Neural cell (in vitro differentiated cells): ENCODE measurements around the gene COL20A1. TPM values are rescaled to one million over a fixed set of nuclear protein-coding genes. Genes with fewer than 3 reads are reported as not detected.

Source experiments
- H2AFZ ChIP-seq: fragments of 200-600, 300-800 bp; sonication (generic), shearing (Covaris generic); 2 replicates; pipeline ENCODE4 v1.6.0; 2014; ENCODE audit warnings: low read depth, mild to moderate bottlenecking, antibody characterized with exemption, low read length, moderate library complexity
- H3F3A ChIP-seq: fragments of 200-600 bp; shearing (Covaris generic); 2 replicates; pipeline ENCODE4 v1.6.1; 2016; ENCODE audit warnings: mild to moderate bottlenecking, moderate library complexity, mixed read lengths, antibody characterized with exemption, low read length; ENCODE audit not compliant: insufficient read depth, poor library complexity, severe bottlenecking
- H3K27ac ChIP-seq: fragments of 200-600, 300-800 bp; sonication (generic), shearing (Covaris generic); 2 replicates; pipeline ENCODE4 v1.5.1; 2014; ENCODE audit warnings: mild to moderate bottlenecking, low read length, moderate library complexity
- H3K27me3 ChIP-seq: fragments of 300-800, 200-600 bp; sonication (generic), shearing (Covaris generic); 2 replicates; pipeline ENCODE4 v1.6.0; 2014; ENCODE audit warnings: mild to moderate bottlenecking, low read depth, low read length, moderate library complexity; ENCODE audit not compliant: insufficient read depth
- H3K36me3 ChIP-seq: fragments of 300-800, 200-600 bp; sonication (generic), shearing (Covaris generic); 2 replicates; pipeline ENCODE4 v1.5.1; 2014; ENCODE audit warnings: mild to moderate bottlenecking, antibody characterized with exemption, low read length, moderate library complexity; ENCODE audit not compliant: insufficient read depth
- H3K4me2 ChIP-seq: fragments of 300-800, 200-600 bp; sonication (generic), shearing (Covaris generic); 2 replicates; pipeline ENCODE4 v1.6.0; 2014; ENCODE audit warnings: mild to moderate bottlenecking, low read length
- H3K4me3 ChIP-seq: fragments of 300-800, 200-600 bp; sonication (generic), shearing (Covaris generic); 2 replicates; pipeline ENCODE4 v1.5.1; 2014; ENCODE audit warnings: mild to moderate bottlenecking, low read length, moderate library complexity
- H3K79me2 ChIP-seq: fragments of 200-600 bp; shearing (Covaris generic); replicated peaks from 2 replicates; pipeline ENCODE4 v1.6.0; 2014; ENCODE audit warnings: mild to moderate bottlenecking, low read length, moderate library complexity; ENCODE audit not compliant: insufficient read depth
- H3K9ac ChIP-seq: fragments of 300-800, 200-600 bp; sonication (generic), shearing (Covaris generic); 2 replicates; pipeline ENCODE4 v1.6.1; 2016; ENCODE audit warnings: mild to moderate bottlenecking, low read length, mixed read lengths
- H3K9me2 ChIP-seq: fragments of 200-600 bp; shearing (Covaris generic); 2 replicates; pipeline ENCODE4 v1.6.1; 2016; ENCODE audit warnings: mild to moderate bottlenecking, low read length, mixed read lengths; ENCODE audit not compliant: insufficient read depth
- H3K9me3 ChIP-seq: fragments of 200-600, 300-800 bp; sonication (generic), shearing (Covaris generic); 2 replicates; pipeline ENCODE4 v1.6.1; 2016; ENCODE audit warnings: mild to moderate bottlenecking, mixed run types, low read length, moderate library complexity, mixed read lengths
- H4K20me1 ChIP-seq: fragments of 200-600 bp; shearing (Covaris generic); 2 replicates; pipeline ENCODE4 v1.6.1; 2016; ENCODE audit warnings: mild to moderate bottlenecking, mixed run types; ENCODE audit not compliant: insufficient read depth
- EP300 ChIP-seq: fragments of 450-650 bp; conservative IDR thresholded peaks from 2 replicates; pipeline ENCODE4 v1.6.1; 2014; ENCODE audit warnings: antibody characterized with exemption, mild to moderate bottlenecking, moderate library complexity; ENCODE audit not compliant: poor library complexity, severe bottlenecking
- EZH2 ChIP-seq: fragments of 200-600, 300-800 bp; shearing (Covaris generic), sonication (generic); IDR thresholded peaks from 2 replicates; pipeline ENCODE4 v1.6.1; 2014; ENCODE audit warnings: antibody characterized with exemption, low read length, borderline replicate concordance, mild to moderate bottlenecking; ENCODE audit not compliant: insufficient read depth, poor library complexity, severe bottlenecking
- MXI1 ChIP-seq: fragments of 450-650 bp; conservative IDR thresholded peaks from 2 replicates; pipeline ENCODE4 v1.6.1; 2014; ENCODE audit warnings: antibody characterized with exemption, mild to moderate bottlenecking; ENCODE audit not compliant: poor library complexity, severe bottlenecking
- POLR2AphosphoS5 ChIP-seq: IDR thresholded peaks from 2 replicates; pipeline ENCODE4 v1.6.1; 2012
- RAD21 ChIP-seq: fragments of 450-650 bp; conservative IDR thresholded peaks from 2 replicates; pipeline ENCODE4 v1.6.1; 2014; ENCODE audit warnings: antibody characterized with exemption, mild to moderate bottlenecking, moderate library complexity
- SMC3 ChIP-seq: fragments of 450-650 bp; conservative IDR thresholded peaks from 2 replicates; pipeline ENCODE4 v1.6.1; 2014; ENCODE audit warnings: antibody characterized with exemption, mild to moderate bottlenecking, moderate library complexity; ENCODE audit not compliant: poor library complexity
- TAF1 ChIP-seq: IDR thresholded peaks from 2 replicates; pipeline ENCODE4 v1.6.1; 2012; ENCODE audit warnings: low read depth
- polyA plus RNA-seq: library from polyadenylated mRNA; depleted of rRNA; stranded (reverse); fragments of >200 nt; gene quantifications from 2 replicates; pipeline ENCODE4 v1.2.3, GENCODE V29; 2014
- TF ChIP-seq, protein P1 (sequence below): IDR thresholded peaks from 2 replicates; pipeline ENCODE4 v1.6.1; 2012; ENCODE audit warnings: borderline replicate concordance
- TF ChIP-seq, protein P2 (sequence below): fragments of 450-650 bp; IDR thresholded peaks from 2 replicates; pipeline ENCODE4 v1.5.1; 2014; ENCODE audit warnings: antibody characterized with exemption, mild to moderate bottlenecking, moderate library complexity; ENCODE audit not compliant: poor library complexity, severe bottlenecking

The COL20A1 gene
- polyA plus RNA-seq, 1 donor from 2014 or later: 1.1 TPM

DNA sequence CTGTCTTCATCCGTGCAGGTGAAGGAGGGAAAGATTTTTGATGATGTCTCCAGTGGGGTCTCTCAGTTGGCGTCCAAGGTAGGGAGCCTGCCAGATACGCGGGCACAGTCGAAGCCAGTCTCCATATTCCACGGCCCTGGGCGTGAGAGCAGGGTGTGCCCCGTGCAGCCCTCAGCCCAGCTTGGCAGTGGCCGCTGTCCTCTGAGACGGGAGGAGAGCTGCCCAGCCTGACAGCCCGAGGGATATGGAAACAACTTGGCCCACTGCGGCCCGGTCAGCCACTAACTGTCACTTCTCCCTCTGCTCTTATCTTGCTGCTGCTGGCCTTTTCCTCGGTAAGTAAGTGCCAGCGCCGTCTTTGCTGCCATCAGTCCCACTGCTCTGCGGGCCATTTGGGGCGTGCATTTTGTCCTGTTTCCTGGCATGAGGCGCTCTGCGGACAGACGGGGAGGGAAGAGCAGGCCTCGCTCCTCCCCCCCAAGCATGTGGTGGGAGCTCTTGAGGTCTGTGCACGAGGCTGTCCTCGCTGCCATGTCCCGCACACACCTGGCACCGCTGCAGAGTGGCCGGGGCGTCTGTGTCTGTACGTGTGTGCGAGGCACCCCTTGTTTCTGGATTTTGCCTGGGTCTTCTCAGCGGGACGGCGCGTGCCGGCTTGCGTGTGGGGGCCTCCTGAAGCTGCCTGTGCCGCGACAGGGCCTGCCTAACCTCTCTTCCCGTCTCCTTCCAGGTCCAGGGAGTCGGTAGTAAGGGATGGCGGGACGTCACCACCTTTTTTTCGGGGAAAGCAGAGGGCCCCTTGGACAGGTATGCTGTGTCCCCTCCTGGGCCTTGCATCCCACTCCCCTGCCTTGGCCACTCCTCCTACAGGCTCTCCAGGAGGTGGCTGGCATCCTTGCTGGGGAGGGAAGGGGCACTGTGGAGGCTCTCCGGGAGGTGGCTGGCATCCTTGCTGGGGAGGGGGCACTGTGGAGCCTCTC is 7.1 kb upstream of the COL20A1 start:
- no peak overlapping the region for H3K4me2 ChIP-seq

DNA sequence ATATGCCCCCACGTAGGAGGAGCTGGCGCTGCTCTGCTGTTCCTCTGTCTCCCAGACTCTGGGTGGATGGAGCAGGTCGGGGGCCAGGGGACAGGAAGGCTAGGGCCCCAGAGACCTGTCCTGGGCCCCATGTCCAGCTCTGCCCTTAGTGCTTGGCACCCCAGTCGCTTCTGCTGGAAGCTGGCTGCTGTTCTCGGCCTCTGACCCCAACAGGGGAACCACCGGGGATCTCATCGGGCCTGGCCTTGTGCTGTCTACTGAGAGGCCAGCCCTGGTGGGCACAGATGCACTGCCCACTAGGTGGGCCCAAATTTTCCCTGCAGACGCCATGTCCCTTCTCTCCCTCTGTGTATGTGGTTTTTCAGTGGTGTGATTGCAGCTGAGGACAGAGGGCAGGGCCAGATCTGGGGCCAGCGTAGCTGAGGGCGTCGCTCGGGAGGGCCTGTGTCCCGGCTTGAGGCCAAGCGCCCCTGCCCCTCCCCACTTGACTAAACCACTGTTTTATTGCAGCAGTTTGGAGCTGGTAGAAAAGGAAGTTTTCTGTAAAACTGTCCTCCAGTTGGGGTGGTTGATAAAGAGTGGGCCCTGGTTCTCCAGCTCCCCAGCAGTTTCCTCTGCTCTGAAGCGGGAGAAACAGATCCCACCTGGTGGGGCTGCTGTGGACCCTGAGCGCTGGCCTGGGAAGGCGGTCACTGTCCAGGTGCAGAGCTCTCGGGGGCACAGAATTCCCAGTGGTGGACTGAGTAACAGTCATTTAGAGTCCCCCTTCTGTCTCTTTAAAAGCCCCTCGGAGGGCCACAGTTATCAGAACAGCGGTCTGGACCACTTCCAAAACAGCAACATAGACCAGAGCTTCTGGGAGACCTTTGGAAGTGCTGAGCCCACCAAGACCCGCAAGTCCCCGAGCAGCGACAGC is 5.9 kb upstream of the COL20A1 start:
- H3K79me2 ChIP-seq: no peaks in the 10 kb centered on the region
- H3K9me2 ChIP-seq: no peaks in the 10 kb centered on the region
- H3K36me3 ChIP-seq: no peaks in the 10 kb centered on the region
- no peak overlapping the region for H2AFZ ChIP-seq
- no peak overlapping the region for H3K4me2 ChIP-seq
- H3K9ac ChIP-seq: no peak overlapping the region
- no peak overlapping the region for H3K4me3 ChIP-seq
- H3K9me3 ChIP-seq: no peaks in the 10 kb centered on the region
- no peaks in the 10 kb centered on the region for H4K20me1 ChIP-seq
- H3F3A ChIP-seq: no peaks in the 10 kb centered on the region
- no peaks in the 10 kb centered on the region for H3K27me3 ChIP-seq
- TF ChIP-seq, protein P1, sequence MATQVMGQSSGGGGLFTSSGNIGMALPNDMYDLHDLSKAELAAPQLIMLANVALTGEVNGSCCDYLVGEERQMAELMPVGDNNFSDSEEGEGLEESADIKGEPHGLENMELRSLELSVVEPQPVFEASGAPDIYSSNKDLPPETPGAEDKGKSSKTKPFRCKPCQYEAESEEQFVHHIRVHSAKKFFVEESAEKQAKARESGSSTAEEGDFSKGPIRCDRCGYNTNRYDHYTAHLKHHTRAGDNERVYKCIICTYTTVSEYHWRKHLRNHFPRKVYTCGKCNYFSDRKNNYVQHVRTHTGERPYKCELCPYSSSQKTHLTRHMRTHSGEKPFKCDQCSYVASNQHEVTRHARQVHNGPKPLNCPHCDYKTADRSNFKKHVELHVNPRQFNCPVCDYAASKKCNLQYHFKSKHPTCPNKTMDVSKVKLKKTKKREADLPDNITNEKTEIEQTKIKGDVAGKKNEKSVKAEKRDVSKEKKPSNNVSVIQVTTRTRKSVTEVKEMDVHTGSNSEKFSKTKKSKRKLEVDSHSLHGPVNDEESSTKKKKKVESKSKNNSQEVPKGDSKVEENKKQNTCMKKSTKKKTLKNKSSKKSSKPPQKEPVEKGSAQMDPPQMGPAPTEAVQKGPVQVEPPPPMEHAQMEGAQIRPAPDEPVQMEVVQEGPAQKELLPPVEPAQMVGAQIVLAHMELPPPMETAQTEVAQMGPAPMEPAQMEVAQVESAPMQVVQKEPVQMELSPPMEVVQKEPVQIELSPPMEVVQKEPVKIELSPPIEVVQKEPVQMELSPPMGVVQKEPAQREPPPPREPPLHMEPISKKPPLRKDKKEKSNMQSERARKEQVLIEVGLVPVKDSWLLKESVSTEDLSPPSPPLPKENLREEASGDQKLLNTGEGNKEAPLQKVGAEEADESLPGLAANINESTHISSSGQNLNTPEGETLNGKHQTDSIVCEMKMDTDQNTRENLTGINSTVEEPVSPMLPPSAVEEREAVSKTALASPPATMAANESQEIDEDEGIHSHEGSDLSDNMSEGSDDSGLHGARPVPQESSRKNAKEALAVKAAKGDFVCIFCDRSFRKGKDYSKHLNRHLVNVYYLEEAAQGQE: no peak
- TF ChIP-seq SMC3 (no peak), POLR2AphosphoS5 (no peak), EZH2 (no peak), TAF1 (no peak), EP300 (no peak), RAD21 (no peak), MXI1 (no peak)
- TF ChIP-seq, protein P2, sequence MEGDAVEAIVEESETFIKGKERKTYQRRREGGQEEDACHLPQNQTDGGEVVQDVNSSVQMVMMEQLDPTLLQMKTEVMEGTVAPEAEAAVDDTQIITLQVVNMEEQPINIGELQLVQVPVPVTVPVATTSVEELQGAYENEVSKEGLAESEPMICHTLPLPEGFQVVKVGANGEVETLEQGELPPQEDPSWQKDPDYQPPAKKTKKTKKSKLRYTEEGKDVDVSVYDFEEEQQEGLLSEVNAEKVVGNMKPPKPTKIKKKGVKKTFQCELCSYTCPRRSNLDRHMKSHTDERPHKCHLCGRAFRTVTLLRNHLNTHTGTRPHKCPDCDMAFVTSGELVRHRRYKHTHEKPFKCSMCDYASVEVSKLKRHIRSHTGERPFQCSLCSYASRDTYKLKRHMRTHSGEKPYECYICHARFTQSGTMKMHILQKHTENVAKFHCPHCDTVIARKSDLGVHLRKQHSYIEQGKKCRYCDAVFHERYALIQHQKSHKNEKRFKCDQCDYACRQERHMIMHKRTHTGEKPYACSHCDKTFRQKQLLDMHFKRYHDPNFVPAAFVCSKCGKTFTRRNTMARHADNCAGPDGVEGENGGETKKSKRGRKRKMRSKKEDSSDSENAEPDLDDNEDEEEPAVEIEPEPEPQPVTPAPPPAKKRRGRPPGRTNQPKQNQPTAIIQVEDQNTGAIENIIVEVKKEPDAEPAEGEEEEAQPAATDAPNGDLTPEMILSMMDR: no peak
- H3K27ac ChIP-seq: no peak overlapping the region

More for the DNA sequence above, 7.1 kb upstream of the COL20A1 start:
- H3K36me3 ChIP-seq: no peaks in the 10 kb centered on the region
- no peaks in the 10 kb centered on the region for H3K9me2 ChIP-seq
- no peak overlapping the region for H3K9ac ChIP-seq
- no peak overlapping the region for H3K27ac ChIP-seq
- TF ChIP-seq MXI1 (no peak), RAD21 (no peak), EP300 (no peak)
- no peaks in the 10 kb centered on the region for H4K20me1 ChIP-seq
- H3F3A ChIP-seq: no peaks in the 10 kb centered on the region
- H2AFZ ChIP-seq: no peak overlapping the region
- no peak overlapping the region for H3K4me3 ChIP-seq
- no peaks in the 10 kb centered on the region for H3K9me3 ChIP-seq
- H3K27me3 ChIP-seq: no peaks in the 10 kb centered on the region
- no peaks in the 10 kb centered on the region for H3K79me2 ChIP-seq
